HCT116 (cell line): Measurements from ENCODE around the gene ARGLU1. TPM values are rescaled to one million over a fixed set of nuclear protein-coding genes. Genes with fewer than 3 reads are reported as not detected.

ENCODE experiments used
- ATAC-seq: fragments of 200-7000 bp; cut with Tn5 transposase; 2 replicates; pipeline ENCODE4 v1.9.1; 2020; ENCODE audit warnings: mild to moderate bottlenecking, moderate library complexity
- BruUV-seq: library from RNA; stranded (reverse); fragments of 400-500 nt; replicated peaks from 2 replicates; lab custom pipeline; 2021; lab: Mats Ljungman, UMichigan
- CTCF ChIA-PET: fragments of 300-600 bp; sonication (Branson Sonifier 250); formaldehyde crosslinking; loops from one replicate; lab custom pipeline; 2021; ENCODE audit warnings: antibody characterized with exemption; lab: Charles Lee
- POLR2A ChIA-PET: fragments of 300-600, 350-600 bp; sonication (Branson Sonifier 250); formaldehyde crosslinking; loops from one replicate; lab custom pipeline; 2021; ENCODE audit warnings: antibody characterized with exemption; lab: Charles Lee
- RAD21 ChIA-PET, 2 experiments: fragments of 300-600 bp; sonication (Branson Sonifier 250); formaldehyde crosslinking; loops; one replicate each; lab custom pipeline; 2023; ENCODE audit warnings: low total read pairs in 2 of 2; ENCODE audit not compliant: uncharacterized antibody in 2 of 2, unreplicated experiment in 2 of 2, low non-redundant PET in 1 of 2; lab: Charles Lee
- DNase-seq: peaks from one replicate; pipeline ENCODE4 v3.0.0-alpha.2; 2010; ENCODE audit warnings: low read depth, low spot score
- H2AFZ ChIP-seq: fragments of 200-600 bp; shearing (Covaris generic), sonication (generic); 2 replicates; pipeline ENCODE4 v1.6.1; 2017; ENCODE audit warnings: low read depth, mixed run types, mixed read lengths, antibody characterized with exemption, low read length; ENCODE audit not compliant: poor library complexity, severe bottlenecking
- H3K27ac ChIP-seq: 2 replicates; pipeline ENCODE4 v1.5.1; 2012; ENCODE audit warnings: low read depth, low read length
- H3K27me3 ChIP-seq: fragments of 200-600 bp; sonication (generic); 2 replicates; pipeline ENCODE4 v1.6.1; 2016; ENCODE audit warnings: mixed run types, low read length, mixed read lengths; ENCODE audit not compliant: insufficient read depth
- H3K36me3 ChIP-seq, 2 experiments: fragments of 200-500 bp in 1 of 2; fragments of 200-600 bp in 1 of 2; sonication (Bioruptor generic) in 1 of 2; sonication (generic) in 1 of 2; 2 replicates each; pipeline versions ENCODE4 v1.5.1 to v1.6.1; 2014 to 2016; ENCODE audit warnings: low read length in 2 of 2, inconsistent platforms in 1 of 2, mixed read lengths in 1 of 2, mixed run types in 1 of 2; ENCODE audit not compliant: insufficient read depth in 2 of 2, control insufficient read depth in 1 of 2
- H3K4me1 ChIP-seq, 2 experiments: fragments of 200-600 bp in 1 of 2; sonication (generic) in 1 of 2; 2 replicates each; pipeline versions ENCODE4 v1.5.1 to v1.6.1; 2012 to 2017; ENCODE audit warnings: low read length in 2 of 2, inconsistent platforms in 1 of 2, mild to moderate bottlenecking in 1 of 2, mixed read lengths in 1 of 2, mixed run types in 1 of 2, moderate library complexity in 1 of 2; ENCODE audit not compliant: insufficient read depth in 2 of 2, control insufficient read depth in 1 of 2
- H3K4me2 ChIP-seq: fragments of 200-600 bp; sonication (generic); 2 replicates; pipeline ENCODE4 v1.6.1; 2017; ENCODE audit warnings: mixed run types, low read length, mixed read lengths
- H3K4me3 ChIP-seq, 2 experiments: fragments of 200-600 bp in 1 of 2; sonication (generic) in 1 of 2; replicated peaks in 1 of 2; 2 replicates each; pipeline ENCODE4 v1.5.1; 2011 to 2016; ENCODE audit warnings: low read length in 2 of 2, control low read depth in 1 of 2, low read depth in 1 of 2, mild to moderate bottlenecking in 1 of 2, mixed read lengths in 1 of 2, mixed run types in 1 of 2
- H3K79me2 ChIP-seq: fragments of 200-600 bp; sonication (generic); 2 replicates; pipeline ENCODE4 v1.6.1; 2017; ENCODE audit warnings: mild to moderate bottlenecking, mixed run types, low read length, moderate library complexity, mixed read lengths; ENCODE audit not compliant: insufficient read depth
- H3K9ac ChIP-seq: fragments of 200-600 bp; sonication (generic); 2 replicates; pipeline ENCODE4 v1.6.1; 2016; ENCODE audit warnings: low read length, mixed read lengths
- H3K9me2 ChIP-seq: fragments of 200-600 bp; sonication (generic), shearing (Covaris generic); 2 replicates; pipeline ENCODE4 v1.6.1; 2017; ENCODE audit warnings: mixed run types, mild to moderate bottlenecking, moderate library complexity; ENCODE audit not compliant: insufficient read depth
- H3K9me3 ChIP-seq, 2 experiments: fragments of 200-500 bp in 1 of 2; fragments of 200-600 bp in 1 of 2; sonication (Bioruptor generic) in 1 of 2; sonication (generic) in 1 of 2; 2 replicates each; pipeline ENCODE4 v1.6.1; 2014 to 2017; ENCODE audit warnings: low read length in 2 of 2, mixed read lengths in 2 of 2, inconsistent platforms in 1 of 2, low read depth in 1 of 2, mild to moderate bottlenecking in 1 of 2, mixed run types in 1 of 2, moderate library complexity in 1 of 2; ENCODE audit not compliant: control insufficient read depth in 1 of 2, insufficient read depth in 1 of 2
- H4K20me1 ChIP-seq: fragments of 200-600 bp; sonication (generic), shearing (Covaris generic); 2 replicates; pipeline ENCODE4 v1.6.1; 2017; ENCODE audit warnings: mixed run types, mild to moderate bottlenecking, moderate library complexity; ENCODE audit not compliant: insufficient read depth
- ATF3 ChIP-seq: IDR thresholded peaks from 2 replicates; pipeline ENCODE4 v1.6.1; 2012
- CTCF ChIP-seq, 3 experiments: fragments of 200-600 bp in 1 of 3; sonication (generic) in 1 of 3; IDR thresholded peaks in 2 of 3; conservative IDR thresholded peaks in 1 of 3; 2 replicates each; pipeline ENCODE4 v1.5.1; 2012 to 2017; ENCODE audit warnings: low read depth in 2 of 3, low read length in 2 of 3, antibody characterized with exemption in 1 of 3, borderline replicate concordance in 1 of 3, control low read depth in 1 of 3, mild to moderate bottlenecking in 1 of 3, mixed read lengths in 1 of 3, mixed run types in 1 of 3, moderate library complexity in 1 of 3; ENCODE audit not compliant: insufficient read depth in 1 of 3
- MAX ChIP-seq: IDR thresholded peaks from 2 replicates; pipeline ENCODE4 v1.6.1; 2012
- intact Hi-C: fragments of 100-400 bp; cut with micrococcal nuclease; formaldehyde crosslinking; loops from 2 replicates; pipeline ENCODE4 v1.10.0; 2022
- total RNA-seq: library from RNA; stranded (reverse); gene quantifications from one replicate; pipeline ENCODE4 v1.2.1, GENCODE V29; 2021; ENCODE audit not compliant: unreplicated experiment

ARGLU1 gene
- total RNA-seq, 1 experiment from 2014 or later = 57.8 TPM

- H4K20me1 ChIP-seq = peaks cover 13% of the 10 kb centered on the region; the same call in 1 of the 2 replicates
- BruUV-seq = no TSS peak
- no peaks in the 10 kb centered on the region for H3K9me3 ChIP-seq
- RAD21 ChIA-PET = interaction anchor here in 1 of 2 experiments (0.6 kb wide), 1 partner anchor 227 kb away, joined by 3 read pairs; no protein-coding TSS in a partner anchor
- peak overlapping the region; percentile 81 for H3K4me2 ChIP-seq
- no peak overlapping the region for H2AFZ ChIP-seq
- DNase-seq (no peak), ATAC-seq (no peak)
- H3K27me3 ChIP-seq = no peaks in the 10 kb centered on the region
- H3K4me3 ChIP-seq = peak overlapping the region; percentile 22 to 90
- POLR2A ChIA-PET = no interaction called here
- H3K4me1 ChIP-seq = peaks cover 13 to 29% of the 10 kb centered on the region in 2 experiments
- TF ChIP-seq ATF3 (no peak), CTCF (IDR thresholded peaks at IDR 0.05 in 2 of 3, conservative IDR thresholded peaks at IDR 0.05 in 1 of 3; ENCODE audit: borderline replicate concordance in 1 of 3, insufficient read depth in 1 of 3, low read depth in 2 of 3, low read length in 2 of 3) (no peak), MAX (no peak)
- intact Hi-C loops = loop anchor here (5.0 to 10.0 kb wide), 6 partner anchors 435 to 1328 kb away; no protein-coding TSS in a partner anchor
- H3K9me2 ChIP-seq = no peaks in the 10 kb centered on the region
- H3K79me2 ChIP-seq = peaks cover 75% of the 10 kb centered on the region
- CTCF ChIA-PET = interaction anchor here (0.7 to 1.8 kb wide), 3 partner anchors 378 to 1759 kb away, joined by 3 to 5 read pairs (median 3); no protein-coding TSS in a partner anchor
- H3K36me3 ChIP-seq = peaks cover 0 to 3% of the 10 kb centered on the region in 2 experiments; a peak in 2 of 4 replicates
- H3K9ac ChIP-seq = peak overlapping the region; percentile 75; the same call in 1 of the 2 replicates
- no peak overlapping the region; the same call in 1 of the 2 replicates for H3K27ac ChIP-seq
These were observed 35.6 kb downstream of the ARGLU1 start for GRCh38 chr13:106532111-106532929.
